Muscle layer of duodenum (tissue), 2 donors: Measurements from ENCODE around the gene KCP.

Experiments
- H3K27ac ChIP-seq: one replicate; pipeline ENCODE4 v1.7.0; 2013; ENCODE audit warnings: mild to moderate bottlenecking, low read length
- H3K27me3 ChIP-seq: one replicate; pipeline ENCODE4 v1.7.0; 2013; ENCODE audit warnings: low read depth, mild to moderate bottlenecking, control low read depth, low read length
- H3K36me3 ChIP-seq, 2 donors: one replicate each; pipeline ENCODE4 v1.7.0; 2013; ENCODE audit warnings: low read length in 2 of 2, control low read depth in 1 of 2, mild to moderate bottlenecking in 1 of 2; ENCODE audit not compliant: insufficient read depth in 2 of 2, control insufficient read depth in 1 of 2
- H3K4me1 ChIP-seq, 2 donors: one replicate each; pipeline ENCODE4 v1.7.0; 2013; ENCODE audit warnings: low read length in 2 of 2, mild to moderate bottlenecking in 2 of 2, control low read depth in 1 of 2, moderate library complexity in 1 of 2; ENCODE audit not compliant: insufficient read depth in 2 of 2, control insufficient read depth in 1 of 2
- H3K4me3 ChIP-seq, 2 donors: one replicate each; pipeline ENCODE4 v1.7.0; 2013; ENCODE audit warnings: low read length in 2 of 2, low read depth in 1 of 2, mild to moderate bottlenecking in 1 of 2
- H3K9me3 ChIP-seq, 2 donors: one replicate each; pipeline ENCODE4 v1.7.0; 2013; ENCODE audit warnings: low read length in 2 of 2, control low read depth in 1 of 2, mild to moderate bottlenecking in 1 of 2; ENCODE audit not compliant: control insufficient read depth in 1 of 2
- donor health status: healthy.

Gene KCP

DNA sequence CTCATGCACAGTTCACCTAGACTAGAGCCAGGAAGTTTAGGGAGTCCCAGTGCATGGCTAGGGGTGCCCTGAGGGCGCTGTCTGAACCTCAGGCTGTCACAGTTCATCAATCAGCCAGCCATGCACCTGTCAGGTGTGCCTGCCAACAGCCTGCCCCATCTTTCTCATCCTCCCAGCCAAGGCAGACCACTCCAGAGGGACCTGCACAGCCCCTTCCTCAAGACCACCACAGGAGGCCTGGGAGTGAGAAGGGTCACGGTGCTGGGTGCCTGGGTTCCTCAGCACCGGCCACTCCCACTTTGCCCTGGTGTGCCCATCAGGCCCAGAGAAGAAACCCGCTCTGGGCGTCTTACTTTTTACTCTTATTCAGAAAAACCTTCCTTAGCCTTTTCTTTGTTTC lies 39.5 kb downstream of the KCP start:
- peaks cover 0 to under 1% of the 10 kb centered on the region in 2 donors for H3K36me3 ChIP-seq
- no peaks in the 10 kb centered on the region for H3K27me3 ChIP-seq
- H3K27ac ChIP-seq = no peak overlapping the region
- no peak overlapping the region for H3K4me3 ChIP-seq
- peaks cover 0 to 25% of the 10 kb centered on the region in 2 donors for H3K4me1 ChIP-seq
- H3K9me3 ChIP-seq = no peaks in the 10 kb centered on the region

- Histone ChIP-seq H3K36me3 (peaks cover 7 to 8% of the 10 kb centered on the region in 2 donors), H3K27ac (no peak overlapping the region), H3K9me3 (no peaks in the 10 kb centered on the region), H3K4me3 (peak overlapping the region; percentile 30 to 76), H3K4me1 (peaks cover 0 to 25% of the 10 kb centered on the region in 2 donors), H3K27me3 (no peaks in the 10 kb centered on the region)
These were observed 40.6 kb downstream of the KCP start for GRCh38 chr7:128869944-128870285.

DNA sequence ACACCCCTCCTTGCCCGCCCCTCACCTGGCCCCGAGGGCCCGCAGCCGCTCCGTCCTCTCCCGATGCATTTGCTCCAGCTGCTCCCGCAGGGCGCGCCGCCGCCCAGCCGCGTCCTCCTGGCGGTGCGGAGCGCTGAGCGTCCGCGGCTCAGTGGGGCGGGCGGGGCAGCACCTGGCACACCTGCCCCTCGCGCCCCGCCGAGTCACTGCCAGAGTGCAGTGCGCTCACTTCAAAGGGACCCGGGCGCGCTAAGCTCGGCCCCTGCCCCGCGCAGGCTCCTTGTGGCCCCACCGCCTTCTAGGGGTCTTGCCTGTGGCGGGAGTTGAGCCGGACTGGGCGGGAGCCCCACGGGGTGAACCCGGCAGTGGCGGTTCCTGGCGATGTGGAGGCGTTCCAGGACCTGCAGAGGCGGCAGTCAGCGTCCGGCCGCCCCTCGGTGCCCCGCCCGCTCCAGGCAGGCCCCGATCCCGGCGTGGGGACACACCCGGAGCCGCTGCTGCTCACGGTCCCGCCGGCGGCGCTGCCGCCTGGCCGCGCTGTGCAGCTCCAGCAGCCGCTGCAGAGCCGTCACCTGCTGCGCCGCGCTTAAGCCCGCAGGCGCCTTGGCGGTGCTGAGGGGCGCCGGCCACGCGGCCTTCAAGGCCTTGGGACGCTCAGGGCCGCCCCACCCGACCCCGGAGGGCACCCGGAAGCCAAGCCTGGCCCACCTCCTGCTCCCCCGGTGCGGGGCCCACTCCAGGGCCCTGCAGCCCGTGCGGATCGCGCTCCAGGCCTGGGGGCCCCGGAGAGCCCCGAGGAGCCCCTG lies 41.2 kb downstream of the KCP start:
- peaks cover 0 to 25% of the 10 kb centered on the region in 2 donors for H3K4me1 ChIP-seq
- no peak overlapping the region for H3K27ac ChIP-seq

GRCh38 chr7:128868624-128869137 lies 41.8 kb downstream of the KCP start:
- Histone ChIP-seq H3K36me3 (peaks cover 7 to 8% of the 10 kb centered on the region in 2 donors), H3K9me3 (no peaks in the 10 kb centered on the region), H3K4me1 (peaks cover 1 to 28% of the 10 kb centered on the region in 2 donors), H3K4me3 (peak overlapping the region; percentile 37 to 76), H3K27ac (no peak overlapping the region), H3K27me3 (no peaks in the 10 kb centered on the region)

More for the DNA sequence above, 41.2 kb downstream of the KCP start:
- Histone ChIP-seq H3K4me3 (peak overlapping the region; percentile 37 to 76), H3K27me3 (no peaks in the 10 kb centered on the region), H3K36me3 (peaks cover 7 to 8% of the 10 kb centered on the region in 2 donors), H3K9me3 (no peaks in the 10 kb centered on the region)

- H3K36me3 ChIP-seq = peaks cover 7 to 8% of the 10 kb centered on the region in 2 donors
These were observed 42.5 kb downstream of the KCP start for GRCh38 chr7:128867842-128868623.

DNA sequence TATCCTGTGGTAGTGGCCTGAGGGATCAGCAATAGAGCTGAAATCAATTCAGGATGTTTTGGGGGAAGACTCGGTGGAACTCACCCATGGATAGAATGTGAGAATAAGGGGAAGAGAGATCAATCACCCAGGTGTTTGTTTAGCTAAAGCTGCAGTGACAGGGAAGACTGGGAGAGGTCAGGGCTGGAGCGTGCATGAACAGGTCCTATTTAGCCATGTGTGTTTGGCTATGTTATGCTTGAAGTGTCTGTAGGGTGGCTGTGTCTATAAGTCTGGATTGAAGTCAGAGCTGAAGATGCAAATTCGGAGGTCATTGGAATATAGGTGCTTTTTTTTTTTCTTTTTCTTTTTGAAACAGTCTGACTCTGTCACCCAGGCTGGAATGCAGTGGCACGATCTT lies 43.3 kb downstream of the KCP start:
- H3K4me3 ChIP-seq = no peak overlapping the region
- H3K27me3 ChIP-seq = no peaks in the 10 kb centered on the region
- H3K36me3 ChIP-seq = peaks cover 7 to 8% of the 10 kb centered on the region in 2 donors
- no peak overlapping the region for H3K27ac ChIP-seq
- no peaks in the 10 kb centered on the region for H3K9me3 ChIP-seq
- peaks cover 5 to 32% of the 10 kb centered on the region in 2 donors for H3K4me1 ChIP-seq

More at GRCh38 chr7:128867842-128868623, 42.5 kb downstream of the KCP start:
- no peaks in the 10 kb centered on the region for H3K9me3 ChIP-seq
- no peak overlapping the region for H3K27ac ChIP-seq
- peaks cover 4 to 32% of the 10 kb centered on the region in 2 donors for H3K4me1 ChIP-seq
- H3K4me3 ChIP-seq = no peak overlapping the region
- no peaks in the 10 kb centered on the region for H3K27me3 ChIP-seq

DNA sequence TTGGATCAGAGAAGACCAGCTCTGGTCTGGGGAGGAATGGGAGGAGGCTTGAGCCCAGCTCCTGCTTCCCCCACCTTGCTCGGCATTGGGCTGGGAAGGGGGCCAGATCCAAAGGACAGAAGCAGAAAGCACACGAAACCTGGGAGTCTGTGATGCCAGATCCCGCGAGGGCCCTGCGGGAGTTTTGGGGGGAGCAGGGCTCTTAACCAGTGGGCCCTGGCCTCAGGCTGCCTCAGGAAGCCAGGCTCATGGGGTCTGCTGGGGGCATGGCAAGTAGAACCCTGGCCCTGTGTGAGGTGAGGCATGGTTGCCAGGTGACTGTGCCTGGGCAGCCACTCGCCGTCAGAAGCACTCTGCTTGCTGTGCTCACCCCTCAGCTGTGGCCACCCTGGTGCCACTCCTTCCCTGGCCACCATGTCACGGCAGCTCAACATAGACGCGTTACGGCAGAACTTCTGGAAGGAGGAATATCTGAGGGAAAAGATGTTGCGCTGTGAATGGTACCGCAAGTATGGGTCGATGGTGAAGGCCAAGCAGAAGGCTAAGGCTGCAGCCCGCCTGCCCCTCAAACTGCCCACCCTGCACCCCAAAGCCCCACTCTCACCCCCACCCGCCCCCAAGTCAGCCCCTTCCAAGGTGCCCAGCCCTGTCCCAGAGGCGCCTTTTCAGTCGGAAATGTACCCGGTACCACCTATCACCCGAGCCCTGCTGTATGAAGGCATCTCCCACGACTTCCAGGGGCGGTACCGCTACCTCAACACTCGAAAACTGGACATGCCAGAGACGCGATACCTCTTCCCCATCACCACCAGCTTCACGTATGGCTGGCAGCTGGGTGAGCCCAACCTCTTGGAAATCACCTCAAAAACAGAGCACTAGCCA lies 44.3 kb downstream of the KCP start:
- Histone ChIP-seq H3K9me3 (no peaks in the 10 kb centered on the region), H3K27ac (no peak overlapping the region), H3K27me3 (no peaks in the 10 kb centered on the region), H3K36me3 (peaks cover 7 to 8% of the 10 kb centered on the region in 2 donors), H3K4me1 (peaks cover 8 to 32% of the 10 kb centered on the region in 2 donors), H3K4me3 (no peak overlapping the region)

DNA sequence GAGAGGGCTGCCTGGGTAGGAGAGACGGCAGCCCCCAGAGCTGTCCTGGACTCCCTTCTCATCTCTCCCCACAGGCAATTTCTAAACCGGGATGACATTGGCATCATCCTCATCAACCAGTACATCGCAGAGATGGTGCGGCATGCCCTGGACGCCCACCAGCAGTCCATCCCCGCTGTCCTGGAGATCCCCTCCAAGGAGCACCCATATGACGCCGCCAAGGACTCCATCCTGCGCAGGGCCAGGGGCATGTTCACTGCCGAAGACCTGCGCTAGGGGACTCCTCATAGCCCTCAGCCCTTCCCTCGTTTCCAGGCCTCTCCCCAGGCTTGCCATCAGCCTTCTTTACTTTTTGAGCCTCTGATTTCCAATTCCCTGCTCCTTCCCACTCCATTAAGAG lies 45.2 kb downstream of the KCP start:
- peaks cover 8 to 36% of the 10 kb centered on the region in 2 donors for H3K4me1 ChIP-seq
- H3K36me3 ChIP-seq = peaks cover 7 to 8% of the 10 kb centered on the region in 2 donors
- H3K27ac ChIP-seq = no peak overlapping the region
- no peaks in the 10 kb centered on the region for H3K9me3 ChIP-seq
- no peak overlapping the region for H3K4me3 ChIP-seq
- H3K27me3 ChIP-seq = no peaks in the 10 kb centered on the region

- H3K27me3 ChIP-seq = no peaks in the 10 kb centered on the region
- H3K36me3 ChIP-seq = peaks cover 7 to 8% of the 10 kb centered on the region in 2 donors
- no peaks in the 10 kb centered on the region for H3K9me3 ChIP-seq
- H3K4me3 ChIP-seq = peak overlapping the region; percentile 75 to 97
- H3K27ac ChIP-seq = peak overlapping the region; percentile 85
- peaks cover 12 to 37% of the 10 kb centered on the region in 2 donors for H3K4me1 ChIP-seq
These were observed 47.0 kb downstream of the KCP start for GRCh38 chr7:128863433-128863989.

GRCh38 chr7:128862571-128863432 lies 47.7 kb downstream of the KCP start, which contains the start of gene ATP6V1F:
Gene ATP6V1F, plus strand, starts transcription at chr7:128862856. Its CDS starts 49 bp downstream, at chr7:128862905.
- H3K4me1 ChIP-seq = peaks cover 12 to 34% of the 10 kb centered on the region in 2 donors
- no peaks in the 10 kb centered on the region for H3K27me3 ChIP-seq

More at GRCh38 chr7:128862571-128863432, 47.7 kb downstream of the KCP start, which contains the start of gene ATP6V1F:
- Histone ChIP-seq H3K4me3 (peak within 1 kb of the TSS; percentile 75 to 97), H3K36me3 (peaks cover 7 to 8% of the 10 kb centered on the region in 2 donors), H3K27ac (peak within 1 kb of the TSS; percentile 85), H3K9me3 (no peaks in the 10 kb centered on the region)
